NCI-H146 treated with DMSO at 0.1 percent for 48 hours (cell line): ENCODE data around the gene KDM1A.

Experiments
- DNase-seq: peaks from one replicate; lab custom pipeline; 2025; ENCODE audit not compliant: unreplicated experiment; lab: John Stamatoyannopoulos, UW

The KDM1A gene

DNA sequence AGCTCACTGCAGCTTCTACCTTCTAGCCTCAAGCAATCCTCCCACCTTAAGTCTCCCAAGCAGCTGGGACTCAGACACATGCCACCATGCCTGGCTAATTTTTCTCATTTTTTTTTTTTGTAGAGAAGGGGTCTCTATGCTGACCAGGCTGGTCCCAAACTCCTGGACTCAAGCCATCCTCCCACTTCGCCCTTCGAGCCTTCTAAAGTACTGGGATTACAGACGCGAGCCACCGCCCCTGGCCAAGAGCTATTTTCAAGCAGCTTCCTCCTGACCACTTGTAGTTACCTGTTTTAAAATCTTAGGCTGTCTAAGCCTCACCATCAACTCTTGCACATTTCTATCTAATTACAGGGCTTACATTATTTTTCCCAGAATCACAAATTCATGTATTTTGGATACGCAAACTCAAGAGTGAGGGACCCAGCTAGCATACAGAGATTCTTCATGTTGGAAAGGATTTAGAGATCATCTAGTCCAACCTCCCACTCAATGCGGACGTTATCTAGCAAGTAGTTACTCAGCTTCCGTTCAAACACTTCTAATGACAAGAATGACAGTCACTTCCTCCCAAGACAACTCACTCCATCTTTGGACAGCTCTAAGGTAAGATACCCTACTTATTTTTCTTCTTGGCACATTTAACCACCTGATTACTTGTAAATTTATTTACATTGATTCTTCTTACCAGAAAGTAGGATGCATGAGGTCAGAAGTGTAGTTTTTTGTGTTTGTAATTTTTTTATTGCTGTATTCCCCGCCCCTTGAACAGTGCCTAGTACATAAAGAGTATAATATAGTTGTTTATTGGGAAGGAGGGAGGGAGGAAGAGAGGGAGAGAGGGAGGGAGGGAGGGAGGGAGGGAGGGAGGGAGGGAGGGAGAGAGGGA lies 84.0 kb downstream of the KDM1A start:
- no peak for DNase-seq

- no peak for DNase-seq
Measured at GRCh38 chr1:23108918-23109533, 89.8 kb downstream of the KDM1A start.

DNA sequence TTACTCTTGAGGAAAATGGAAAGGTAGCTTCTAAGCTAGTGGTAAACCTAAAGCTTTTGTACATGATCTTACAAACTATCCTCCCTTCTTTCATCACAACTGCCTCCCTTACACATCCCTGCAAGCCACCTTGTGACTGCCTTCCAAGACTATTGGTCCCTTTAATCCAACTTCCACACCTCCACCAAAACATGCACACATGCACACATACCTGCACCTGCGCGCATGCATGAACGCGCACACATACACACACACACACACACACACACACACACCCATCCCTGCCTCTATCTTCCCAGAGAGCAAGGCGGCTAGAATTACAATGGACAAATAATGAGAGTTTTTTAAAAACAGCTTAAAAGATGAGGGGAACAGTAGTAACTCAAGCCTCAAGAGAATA lies 91.1 kb downstream of the KDM1A start:
- no peak for DNase-seq

- DNase-seq, result no peak
Measured at GRCh38 chr1:23111600-23112535, 92.6 kb downstream of the KDM1A start.

DNA sequence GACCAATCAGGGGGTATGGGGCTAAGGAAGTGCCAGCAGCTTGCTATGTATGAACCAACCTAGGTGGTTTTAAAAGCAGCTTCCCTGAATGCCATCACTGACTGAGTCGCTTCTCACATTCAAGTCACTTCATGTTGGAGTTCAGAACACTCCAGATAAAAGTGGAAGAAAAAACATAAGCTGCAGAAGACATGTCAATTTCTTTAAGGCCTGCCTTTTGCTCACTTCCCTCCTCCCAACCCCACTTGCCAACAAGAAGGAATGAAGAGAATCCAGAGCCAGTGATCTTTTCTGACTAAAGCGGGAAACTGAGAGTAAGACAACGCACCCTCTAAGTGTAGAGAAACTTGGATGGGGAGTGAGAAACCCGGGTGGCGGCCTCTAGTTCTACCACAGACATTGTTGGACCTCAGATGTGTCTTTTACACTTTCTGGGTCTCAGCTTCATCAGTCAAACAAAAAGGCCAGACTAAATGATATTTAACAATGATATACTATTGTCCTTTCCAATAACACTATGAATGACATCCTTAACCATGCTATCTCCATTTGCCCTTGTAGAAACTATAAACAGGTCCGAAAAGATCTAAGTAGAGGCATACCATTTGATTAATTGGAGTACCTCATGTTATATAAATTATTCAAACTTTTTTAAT lies 95.3 kb downstream of the KDM1A start:
- DNase-seq, result no peak

DNA sequence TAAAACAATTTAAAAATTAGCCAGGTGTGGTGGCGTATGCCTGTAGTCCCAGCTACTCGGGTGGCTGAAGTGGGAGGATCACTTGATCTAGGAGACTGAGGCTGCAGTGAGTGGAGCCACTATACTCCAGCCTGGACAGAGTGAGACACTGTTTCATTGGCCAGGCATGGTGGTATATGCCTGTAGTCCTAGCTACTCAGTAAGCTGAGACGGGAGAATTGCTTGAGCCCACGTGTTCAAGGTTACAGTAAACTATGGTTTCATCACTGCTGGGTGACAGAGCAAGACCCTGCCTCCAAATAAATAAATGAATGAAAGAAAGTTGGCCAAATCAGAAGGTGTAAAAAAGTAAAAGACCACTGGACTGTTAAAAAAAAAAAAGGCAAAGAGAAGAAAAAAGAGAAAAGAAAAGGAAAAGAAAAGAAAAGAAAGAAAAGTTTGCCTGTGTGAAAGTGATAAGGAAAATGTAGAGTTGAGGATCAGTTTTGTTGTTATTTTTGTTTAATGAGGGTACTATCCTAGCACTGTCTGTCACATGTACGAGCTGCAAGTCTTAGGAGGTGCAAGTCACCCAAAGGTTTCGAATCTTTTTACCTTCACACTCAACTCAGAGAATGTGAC lies 97.1 kb downstream of the KDM1A start:
- DNase-seq, result no peak

- no peak for DNase-seq
Measured at GRCh38 chr1:23116921-23117699, 97.8 kb downstream of the KDM1A start.

GRCh38 chr1:23118407-23118806 lies 99.1 kb downstream of the KDM1A start:
- no peak for DNase-seq

DNA sequence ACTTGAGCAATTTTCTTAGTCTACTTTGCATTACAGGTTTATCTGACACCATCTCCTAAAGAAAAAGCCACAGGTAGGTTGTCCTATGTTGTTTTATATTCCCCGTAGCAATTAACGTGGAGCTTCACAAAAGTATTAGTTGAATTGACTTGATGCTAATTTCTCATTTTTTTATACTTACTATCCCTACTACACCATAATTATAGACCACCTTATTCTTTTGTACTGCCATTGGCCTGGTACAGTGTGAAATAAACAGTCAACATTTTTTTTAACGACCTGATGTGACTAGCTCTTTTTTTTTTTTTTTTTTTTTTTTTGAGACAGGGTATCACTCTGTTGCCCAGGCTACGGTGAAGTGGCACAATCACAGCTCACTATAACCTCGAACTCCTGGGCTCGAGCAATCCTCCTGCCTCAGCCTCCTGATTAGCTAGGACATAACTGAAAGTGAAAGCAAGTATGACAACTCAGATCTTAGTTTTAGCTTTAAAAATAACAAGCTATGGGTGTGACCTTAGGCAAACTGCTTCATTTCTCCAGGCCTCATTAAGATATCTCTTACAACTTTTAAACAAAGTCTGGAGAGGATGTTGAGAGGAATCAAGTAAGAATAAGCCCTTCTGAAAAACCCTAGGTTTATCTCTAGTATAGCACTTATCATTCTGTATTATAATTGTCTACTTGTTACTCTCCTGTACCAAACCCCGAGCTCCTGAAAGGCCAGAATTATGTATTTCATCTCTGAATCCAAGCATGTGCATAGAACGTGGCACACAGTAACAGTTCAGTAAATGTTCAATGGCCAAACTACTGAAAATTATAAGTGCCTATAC lies 99.9 kb downstream of the KDM1A start:
- no peak for DNase-seq

- no peak for DNase-seq
Measured at GRCh38 chr1:23120383-23120782, 101.1 kb downstream of the KDM1A start.

- DNase-seq, result no peak
Measured at GRCh38 chr1:23122023-23122748, 102.9 kb downstream of the KDM1A start.

DNA sequence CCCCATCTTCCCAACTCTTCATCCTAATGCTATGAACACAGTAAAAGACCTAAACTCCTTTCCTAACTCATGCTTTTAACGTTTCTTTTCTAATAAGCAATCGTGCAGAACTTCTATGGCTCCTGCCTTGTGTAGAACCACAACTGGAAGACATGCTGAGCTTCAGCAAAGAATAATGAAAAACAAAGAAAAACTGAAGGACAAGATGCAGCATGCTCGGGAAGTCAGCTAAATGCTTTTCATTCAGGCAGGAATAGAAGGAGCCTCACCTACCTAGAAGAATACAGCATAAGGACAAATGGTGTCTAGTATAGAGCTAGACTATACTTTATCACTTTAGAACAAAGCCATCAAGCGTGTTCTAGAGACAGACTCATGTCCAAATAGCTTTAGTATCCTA lies 103.5 kb downstream of the KDM1A start:
- no peak for DNase-seq

- DNase-seq, result no peak
Measured at GRCh38 chr1:23123528-23123927, 104.3 kb downstream of the KDM1A start.

DNA sequence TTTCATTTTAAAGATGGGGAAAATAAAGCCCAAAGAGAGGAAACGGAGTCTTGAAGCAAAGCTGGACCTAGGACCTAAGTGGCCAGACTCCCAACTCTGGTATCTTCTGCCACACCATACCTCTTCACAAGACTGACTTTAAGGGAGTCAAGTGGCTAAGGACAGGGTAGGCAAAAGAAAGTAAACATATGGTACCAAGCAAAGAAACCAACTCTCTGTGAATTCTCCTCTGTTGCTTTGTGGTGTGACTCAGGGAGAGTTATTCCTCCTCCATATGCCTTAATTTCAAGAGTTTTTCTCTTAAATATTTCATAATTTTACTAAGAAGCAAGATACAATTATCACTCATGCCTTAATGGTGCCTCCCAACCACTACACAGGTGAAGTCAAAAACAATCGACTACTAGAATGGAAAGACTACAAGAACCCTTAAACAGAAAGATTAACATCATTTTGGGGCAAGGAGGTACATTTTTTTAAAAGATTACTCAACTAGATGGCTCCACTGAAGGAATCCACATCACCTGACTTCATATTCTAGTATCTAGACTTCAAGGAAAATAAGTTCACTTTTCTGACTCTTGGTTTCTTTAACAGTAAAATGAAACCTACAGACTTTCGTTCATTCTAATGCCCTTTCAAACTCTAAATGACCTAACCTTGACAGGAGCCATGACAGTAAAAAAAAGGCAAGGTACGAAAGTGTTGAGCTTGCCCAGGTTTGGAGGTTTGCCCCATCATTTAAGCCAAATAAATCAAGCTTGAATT lies 105.2 kb downstream of the KDM1A start:
- no peak for DNase-seq

GRCh38 chr1:23125489-23125888 lies 106.2 kb downstream of the KDM1A start:
- no peak for DNase-seq

DNA sequence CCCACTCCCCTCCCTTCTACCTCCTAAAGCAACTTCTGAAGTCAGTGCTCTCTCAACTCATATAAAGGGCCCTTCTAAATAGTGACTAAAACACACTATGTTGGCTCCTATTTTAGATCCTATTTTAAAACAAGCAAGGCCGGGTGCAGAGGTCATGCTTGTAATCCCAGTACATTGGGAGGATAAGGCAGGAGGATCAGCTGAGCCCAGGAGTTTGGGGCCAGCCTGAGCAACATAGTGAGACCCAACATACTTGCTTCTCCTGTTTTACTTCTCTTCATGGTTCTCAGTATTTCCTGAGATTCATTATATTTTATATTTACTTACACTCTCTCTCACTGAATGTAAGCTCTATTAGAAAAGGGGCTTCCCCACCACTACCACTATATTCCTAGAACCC lies 106.9 kb downstream of the KDM1A start:
- DNase-seq, result no peak

- DNase-seq, result no peak
Measured at GRCh38 chr1:23126801-23127200, 107.5 kb downstream of the KDM1A start.
